GM12875 (cell line): Measurements from ENCODE around the gene FOSL2.

ENCODE experiments used
- H3K4me3 ChIP-seq: one replicate; pipeline ENCODE4 v1.5.1; 2011; ENCODE audit warnings: low read depth, low read length, control low read depth
- TF ChIP-seq, protein P1 (sequence below): IDR thresholded peaks from 2 replicates; pipeline ENCODE4 v1.5.1; 2011; ENCODE audit warnings: low read depth, mild to moderate bottlenecking, control low read depth, inconsistent platforms, low read length, moderate library complexity, borderline replicate concordance; ENCODE audit not compliant: insufficient read depth

The FOSL2 gene

GRCh38 chr2:28361991-28362710 is 30.5 kb upstream of the FOSL2 start:
- TF ChIP-seq, protein P1, sequence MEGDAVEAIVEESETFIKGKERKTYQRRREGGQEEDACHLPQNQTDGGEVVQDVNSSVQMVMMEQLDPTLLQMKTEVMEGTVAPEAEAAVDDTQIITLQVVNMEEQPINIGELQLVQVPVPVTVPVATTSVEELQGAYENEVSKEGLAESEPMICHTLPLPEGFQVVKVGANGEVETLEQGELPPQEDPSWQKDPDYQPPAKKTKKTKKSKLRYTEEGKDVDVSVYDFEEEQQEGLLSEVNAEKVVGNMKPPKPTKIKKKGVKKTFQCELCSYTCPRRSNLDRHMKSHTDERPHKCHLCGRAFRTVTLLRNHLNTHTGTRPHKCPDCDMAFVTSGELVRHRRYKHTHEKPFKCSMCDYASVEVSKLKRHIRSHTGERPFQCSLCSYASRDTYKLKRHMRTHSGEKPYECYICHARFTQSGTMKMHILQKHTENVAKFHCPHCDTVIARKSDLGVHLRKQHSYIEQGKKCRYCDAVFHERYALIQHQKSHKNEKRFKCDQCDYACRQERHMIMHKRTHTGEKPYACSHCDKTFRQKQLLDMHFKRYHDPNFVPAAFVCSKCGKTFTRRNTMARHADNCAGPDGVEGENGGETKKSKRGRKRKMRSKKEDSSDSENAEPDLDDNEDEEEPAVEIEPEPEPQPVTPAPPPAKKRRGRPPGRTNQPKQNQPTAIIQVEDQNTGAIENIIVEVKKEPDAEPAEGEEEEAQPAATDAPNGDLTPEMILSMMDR = no peak
- H3K4me3 ChIP-seq = no peak overlapping the region

DNA sequence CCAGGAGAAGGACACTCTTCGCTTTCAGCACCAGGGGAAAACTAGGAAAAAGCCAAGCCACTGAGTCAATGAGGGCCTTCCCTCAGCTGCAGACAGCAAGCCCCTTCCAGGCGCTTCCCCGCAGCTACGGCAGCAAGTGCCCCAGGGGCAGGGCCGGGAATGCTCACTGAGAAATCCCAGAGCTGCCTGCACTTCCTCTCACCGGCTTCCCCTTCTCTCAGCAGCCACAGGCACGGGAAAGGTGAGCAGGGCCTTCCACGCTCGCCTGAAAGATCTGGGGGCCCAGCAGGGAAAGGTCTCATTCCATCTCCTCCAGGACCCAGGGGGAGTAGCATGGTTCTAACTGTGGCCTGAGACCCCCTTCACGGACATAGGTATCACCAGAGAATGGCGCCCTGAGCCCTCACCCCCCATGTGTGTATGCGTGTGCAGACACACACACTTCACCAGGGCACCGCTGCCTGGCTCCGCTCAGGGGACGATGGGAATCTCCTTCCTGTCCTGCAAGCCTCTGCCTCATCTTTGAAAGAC is 29.6 kb upstream of the FOSL2 start:
- TF ChIP-seq, protein P1 = no peak
- no peak overlapping the region for H3K4me3 ChIP-seq

DNA sequence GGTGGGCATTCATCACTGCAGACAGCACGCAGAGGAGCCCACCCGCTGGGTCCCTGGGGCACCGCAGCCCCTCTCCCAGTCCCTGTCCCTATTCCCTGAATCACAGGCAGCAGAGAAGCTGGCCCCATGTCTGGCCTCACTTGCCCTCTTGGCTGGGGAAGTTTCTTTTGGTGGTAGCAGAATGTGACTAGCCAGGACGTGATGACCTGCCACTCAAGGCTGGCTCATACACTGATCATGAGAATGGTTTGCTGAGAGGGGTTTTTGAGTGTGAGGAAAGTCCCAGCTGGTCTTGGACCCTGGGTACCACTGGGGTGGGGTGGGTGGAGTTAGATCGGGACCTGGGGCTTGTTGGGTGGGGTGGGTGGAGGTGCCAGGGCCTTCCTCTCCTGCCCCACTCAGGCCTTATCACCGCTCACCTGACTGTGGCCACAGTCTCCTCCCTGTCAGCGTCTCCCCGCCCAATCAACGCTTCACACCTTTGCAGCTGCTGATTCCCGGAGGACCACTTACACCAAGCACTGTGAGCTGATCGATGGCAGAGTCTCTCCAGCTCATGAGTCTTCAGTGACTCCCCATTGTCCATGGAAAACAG is 28.9 kb upstream of the FOSL2 start:
- TF ChIP-seq, protein P1 = no peak
- H3K4me3 ChIP-seq = no peak overlapping the region

GRCh38 chr2:28364610-28365009 is 28.0 kb upstream of the FOSL2 start:
- TF ChIP-seq, protein P1 = no peak
- H3K4me3 ChIP-seq = no peak overlapping the region

DNA sequence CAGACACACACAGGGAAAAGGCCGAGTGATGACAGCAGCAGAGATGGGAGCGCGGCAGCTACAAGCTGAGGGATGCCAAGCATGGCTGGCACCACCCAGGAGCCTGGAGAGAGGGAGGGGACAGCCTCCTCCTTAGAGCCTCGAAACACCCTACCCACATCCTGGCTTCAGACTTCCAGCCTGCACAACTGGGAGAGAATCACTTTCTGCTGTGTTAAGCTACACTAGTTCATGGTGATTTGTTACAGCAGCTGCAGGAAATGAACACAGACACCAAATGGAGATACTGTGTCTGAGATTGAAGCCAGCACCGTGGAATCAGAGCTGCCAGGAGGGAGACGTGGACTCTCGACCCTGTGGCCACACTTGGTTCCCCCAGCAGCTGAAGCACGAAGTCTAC is 27.5 kb upstream of the FOSL2 start:
- TF ChIP-seq, protein P1 = no peak
- no peak overlapping the region for H3K4me3 ChIP-seq

- TF ChIP-seq, protein P1 = no peak
- H3K4me3 ChIP-seq = no peak overlapping the region
These were observed 26.5 kb upstream of the FOSL2 start for GRCh38 chr2:28366149-28366495.
